HG03097 (cell line): ENCODE measurements around the gene ACSM4.
"Not testable (repeated sequence)": the region's sequence is repeated elsewhere in the genome, so short reads cannot be mapped to it uniquely, and the experiment has no call there.

ENCODE experiments used
- ATAC-seq: cut with Tn5 transposase; IDR thresholded peaks from one replicate; pipeline ENCODE4 v1.9.1; 2021; ENCODE audit not compliant: unreplicated experiment, low FRiP score

ACSM4 gene, protein sequence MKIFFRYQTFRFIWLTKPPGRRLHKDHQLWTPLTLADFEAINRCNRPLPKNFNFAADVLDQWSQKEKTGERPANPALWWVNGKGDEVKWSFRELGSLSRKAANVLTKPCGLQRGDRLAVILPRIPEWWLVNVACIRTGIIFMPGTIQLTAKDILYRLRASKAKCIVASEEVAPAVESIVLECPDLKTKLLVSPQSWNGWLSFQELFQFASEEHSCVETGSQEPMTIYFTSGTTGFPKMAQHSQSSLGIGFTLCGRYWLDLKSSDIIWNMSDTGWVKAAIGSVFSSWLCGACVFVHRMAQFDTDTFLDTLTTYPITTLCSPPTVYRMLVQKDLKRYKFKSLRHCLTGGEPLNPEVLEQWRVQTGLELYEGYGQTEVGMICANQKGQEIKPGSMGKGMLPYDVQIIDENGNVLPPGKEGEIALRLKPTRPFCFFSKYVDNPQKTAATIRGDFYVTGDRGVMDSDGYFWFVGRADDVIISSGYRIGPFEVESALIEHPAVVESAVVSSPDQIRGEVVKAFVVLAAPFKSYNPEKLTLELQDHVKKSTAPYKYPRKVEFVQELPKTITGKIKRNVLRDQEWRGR

DNA sequence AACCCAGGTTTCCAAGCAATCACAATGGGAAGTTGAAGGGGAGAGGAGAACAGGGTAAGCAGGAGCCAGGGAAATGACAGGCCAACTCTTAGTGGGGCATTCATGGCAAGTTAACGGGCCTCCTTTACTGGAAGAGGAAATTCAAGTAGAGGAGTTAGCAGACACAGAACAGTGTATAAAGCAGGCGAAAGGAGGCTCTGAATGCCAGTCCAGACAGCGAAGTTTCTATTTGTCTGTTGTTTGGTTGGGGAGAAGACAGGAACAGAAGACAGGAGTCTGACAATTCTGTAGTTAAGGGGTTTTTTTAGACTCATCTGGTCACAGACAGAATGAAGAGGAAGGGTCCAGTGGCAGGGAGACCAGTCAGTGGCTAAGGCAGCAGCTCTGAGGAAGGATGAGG lies at the start of gene ACSM4:
Gene ACSM4 (plus strand): TSS at position 301 of the 400 bp plus-strand sequence. CDS start 260 bp downstream, outside the sequence.
- ATAC-seq: no peak

DNA sequence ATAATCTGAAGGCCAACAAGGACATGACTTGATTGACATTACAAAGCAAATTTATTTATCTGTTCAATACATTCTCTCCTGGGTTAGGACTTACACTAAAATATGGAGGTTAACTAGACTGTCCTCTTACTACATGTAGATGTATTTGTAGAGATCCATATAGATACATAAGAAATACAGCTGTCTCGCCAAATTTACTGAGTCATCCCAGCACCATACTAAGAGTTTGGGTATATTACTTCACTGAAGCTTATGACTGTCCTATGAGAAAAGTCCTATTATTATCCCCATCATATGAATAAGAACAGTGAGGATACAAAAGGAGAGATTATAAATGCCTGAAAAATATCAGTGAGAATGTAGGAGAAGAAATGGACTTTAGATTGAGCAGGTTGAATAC lies 44.8 kb upstream of the ACSM4 start:
- ATAC-seq: no peak

DNA sequence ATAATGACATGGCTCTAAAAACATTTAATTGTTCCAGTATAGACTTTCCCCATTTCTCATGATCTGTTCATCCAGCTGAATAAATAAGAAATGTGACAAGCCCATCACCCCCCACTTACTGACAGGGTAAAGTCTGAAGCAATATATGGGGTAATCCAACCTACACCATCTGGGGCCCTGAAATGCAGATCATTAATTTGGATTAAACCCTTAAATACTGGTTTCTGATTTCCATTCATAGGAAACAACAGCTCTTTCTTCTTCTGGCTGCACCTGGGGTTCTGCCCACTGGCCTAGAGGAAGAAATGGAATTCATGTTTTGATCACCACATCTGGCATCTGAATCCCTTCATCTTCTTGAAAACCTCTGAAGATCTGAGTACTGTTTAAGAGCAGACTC lies 39.3 kb upstream of the ACSM4 start:
- ATAC-seq: no peak

DNA sequence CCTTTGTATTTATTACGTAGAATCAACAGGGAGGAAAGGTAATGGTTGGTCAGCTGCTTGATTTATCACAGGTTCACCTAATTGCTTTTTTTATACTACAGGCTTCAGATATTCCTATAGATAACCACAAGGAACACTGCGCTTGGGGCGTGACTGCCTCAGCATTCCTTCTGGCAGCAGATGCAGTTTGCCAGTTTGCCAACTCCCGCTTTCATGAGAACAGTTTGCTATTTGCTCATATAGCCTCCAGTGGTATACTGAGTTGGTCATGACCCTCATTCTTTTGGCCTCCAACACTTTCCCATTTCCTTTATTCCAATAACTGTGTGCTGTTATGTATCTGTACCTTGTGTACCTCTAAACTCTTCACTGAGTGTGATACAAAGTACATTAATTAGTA lies 38.6 kb upstream of the ACSM4 start:
- ATAC-seq: no peak

DNA sequence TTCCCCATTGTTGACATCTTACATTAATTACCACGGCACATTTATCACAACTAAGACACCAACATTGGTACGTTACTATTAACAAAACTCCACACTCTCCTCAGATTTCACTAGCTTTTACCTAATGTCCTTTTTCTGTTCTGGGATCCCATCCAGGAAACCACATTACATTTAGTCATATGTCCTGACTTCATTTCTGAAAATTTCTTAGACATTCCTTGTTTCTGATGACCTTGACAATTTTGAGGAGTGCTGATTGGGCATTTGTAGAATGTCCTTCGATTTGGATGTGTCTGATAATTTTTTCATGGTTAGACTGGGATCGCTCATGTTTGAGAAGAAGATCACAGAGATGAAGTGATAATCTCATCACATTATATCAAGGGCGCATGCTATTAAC lies 34.6 kb upstream of the ACSM4 start:
- no peak for ATAC-seq

DNA sequence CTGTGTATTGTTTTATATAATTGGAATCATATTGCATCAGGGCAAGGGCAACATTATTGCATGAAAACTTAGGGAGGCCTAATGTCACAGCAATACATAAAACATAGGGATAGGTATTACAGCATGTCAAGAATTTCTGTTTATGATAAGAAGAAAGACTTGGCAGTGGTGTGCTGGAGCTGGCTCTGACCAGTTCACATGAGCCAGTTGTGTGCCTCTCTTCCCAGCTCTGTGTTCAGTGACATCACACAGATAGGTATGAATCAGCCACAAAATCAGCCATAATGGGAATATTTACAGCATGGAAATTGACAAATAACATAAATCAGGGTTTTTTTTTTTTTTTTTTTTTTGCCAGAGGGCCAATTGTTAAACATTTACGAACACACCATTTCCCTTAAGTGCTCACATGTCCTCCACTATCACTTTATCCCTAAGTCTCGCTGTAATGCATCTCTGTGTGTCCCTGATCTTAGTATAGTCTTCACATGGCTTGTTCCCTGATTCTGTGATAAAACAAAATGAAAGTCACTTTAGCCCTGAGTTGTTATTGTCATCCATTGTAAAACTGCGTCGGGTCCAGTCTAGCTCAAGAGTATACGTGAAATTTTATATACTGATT lies 31.9 kb upstream of the ACSM4 start:
- no peak for ATAC-seq

DNA sequence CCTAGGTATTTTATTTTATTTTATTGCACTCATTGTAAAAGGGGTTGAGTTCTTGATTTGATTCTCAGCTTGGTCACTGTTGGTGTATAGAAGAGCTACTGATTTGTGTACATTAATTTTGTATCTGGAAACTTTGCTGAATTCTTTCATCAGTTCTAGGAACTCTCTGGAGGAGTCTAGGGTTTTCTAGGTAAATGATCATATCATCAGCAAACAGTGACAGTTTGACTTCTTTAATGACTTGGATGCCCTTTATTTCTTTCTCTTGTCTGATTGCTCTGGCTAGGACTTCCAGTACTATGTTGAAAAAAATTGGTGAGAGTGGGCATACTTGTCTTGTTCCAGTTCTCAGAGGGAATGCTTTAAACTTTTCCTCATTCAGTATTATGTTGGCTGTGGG lies 28.4 kb upstream of the ACSM4 start:
- ATAC-seq: not testable (repeated sequence)

DNA sequence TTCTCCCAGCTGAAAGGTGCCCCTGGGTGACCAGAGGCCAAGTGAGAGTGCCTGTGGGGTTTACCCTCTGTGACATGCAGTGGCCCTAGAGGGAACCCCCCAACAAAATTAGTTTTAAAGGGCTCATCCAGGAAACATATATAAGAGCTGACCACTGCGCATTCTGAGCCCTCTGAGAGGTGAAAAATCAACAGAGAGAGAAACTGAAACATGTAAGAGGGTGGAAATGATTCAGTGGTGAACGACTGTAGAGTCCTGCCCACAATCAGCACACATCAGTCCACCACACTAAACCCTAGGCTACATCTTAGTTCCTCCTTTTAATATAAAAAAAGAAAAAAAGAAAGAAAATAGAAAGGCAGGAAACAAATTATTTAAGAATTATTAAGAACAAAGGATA lies 21.0 kb upstream of the ACSM4 start:
- ATAC-seq: peak; percentile 56

DNA sequence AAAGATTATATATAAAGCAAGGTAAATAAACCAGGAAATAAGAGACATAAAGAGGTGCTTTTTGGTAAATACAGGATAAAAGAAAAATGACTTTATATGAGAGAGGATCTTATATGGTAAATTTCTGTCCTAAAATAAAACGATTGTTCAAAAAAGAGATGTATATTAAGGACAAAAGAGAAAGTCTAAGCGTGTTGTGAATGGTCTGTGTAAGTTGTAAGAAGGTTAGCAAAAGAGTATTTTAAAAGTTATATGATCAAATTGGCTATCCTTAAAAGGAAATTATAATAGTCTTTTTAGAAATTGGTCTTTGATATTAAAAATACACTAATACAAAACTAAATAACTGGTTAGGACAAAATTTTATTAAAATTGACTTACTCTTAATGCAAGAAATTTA lies 14.1 kb upstream of the ACSM4 start:
- no peak for ATAC-seq

DNA sequence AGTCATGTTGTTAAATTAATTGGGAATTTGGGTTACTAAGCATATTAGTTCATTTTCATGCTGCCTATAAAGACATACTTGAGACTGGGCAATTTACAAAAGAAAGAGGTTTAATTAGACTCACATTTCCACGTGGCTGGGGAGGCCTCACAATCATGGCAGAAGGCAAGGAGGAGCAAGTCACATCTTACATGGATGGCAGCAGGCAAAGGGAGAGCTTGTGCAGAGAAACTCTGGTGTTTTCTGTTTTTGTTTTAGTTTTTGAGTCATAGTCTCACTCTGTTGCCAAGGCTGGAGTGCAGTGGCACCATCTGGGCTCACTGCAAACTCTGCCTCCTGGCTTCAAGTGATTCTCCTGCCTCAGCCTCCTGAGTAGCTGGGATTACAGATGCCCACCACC lies 13.3 kb upstream of the ACSM4 start:
- ATAC-seq: not testable (repeated sequence)

DNA sequence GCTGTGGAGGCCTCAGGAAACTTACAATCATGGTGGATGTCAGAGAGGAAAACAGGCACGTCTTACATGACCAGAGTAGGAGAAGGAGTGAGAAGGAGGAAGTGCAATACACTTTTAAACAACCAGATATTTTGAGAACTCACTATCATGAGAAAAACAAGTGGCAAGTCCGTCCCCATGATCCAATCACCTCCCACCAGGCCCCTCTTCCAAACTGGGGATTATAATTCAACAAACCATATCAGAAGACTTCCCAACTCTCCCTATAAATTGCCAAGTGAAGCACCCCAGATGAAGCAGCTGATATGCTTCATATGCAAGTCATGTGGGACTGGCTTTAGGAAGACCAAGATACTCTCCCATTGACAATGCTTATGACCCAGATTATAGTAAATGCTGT lies 11.6 kb upstream of the ACSM4 start:
- ATAC-seq: no peak

DNA sequence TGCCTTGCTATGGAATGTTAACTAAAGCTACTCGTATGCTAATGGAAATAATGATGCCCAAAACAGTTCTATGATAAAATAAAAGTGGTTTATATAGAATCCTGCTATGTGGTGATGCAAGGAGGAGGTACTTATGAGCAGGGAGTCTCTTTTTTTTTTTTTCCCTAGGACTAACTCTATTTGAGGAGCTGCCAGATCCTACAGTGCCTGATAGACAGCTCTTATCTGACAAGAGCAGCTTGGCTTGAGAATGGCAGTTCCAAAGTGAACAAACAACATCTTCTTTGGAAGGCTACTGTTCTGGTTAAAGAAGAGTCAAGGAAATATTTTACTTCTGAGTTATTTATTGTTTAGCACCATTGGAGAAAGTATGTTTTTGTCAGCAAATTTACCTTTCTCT lies 10.2 kb upstream of the ACSM4 start:
- ATAC-seq: no peak

DNA sequence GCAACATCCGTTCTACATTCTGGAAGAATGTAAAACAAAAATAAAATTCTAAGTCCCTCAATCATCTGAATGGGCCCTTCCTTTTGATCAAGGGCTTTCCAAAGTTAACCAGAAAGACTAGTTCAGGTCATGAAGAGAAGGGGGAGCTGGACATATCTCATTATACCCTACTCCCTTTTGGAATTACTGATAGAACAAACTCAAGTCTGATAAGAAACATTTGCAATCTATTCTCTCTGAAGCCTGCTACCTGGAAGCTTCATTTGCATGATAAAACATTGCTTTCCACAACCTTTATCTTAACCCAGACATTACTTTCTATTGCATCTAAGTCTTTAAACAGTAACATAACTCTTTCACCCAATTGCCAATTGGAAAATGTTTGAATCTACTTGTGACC lies 8.3 kb upstream of the ACSM4 start:
- ATAC-seq: no peak

DNA sequence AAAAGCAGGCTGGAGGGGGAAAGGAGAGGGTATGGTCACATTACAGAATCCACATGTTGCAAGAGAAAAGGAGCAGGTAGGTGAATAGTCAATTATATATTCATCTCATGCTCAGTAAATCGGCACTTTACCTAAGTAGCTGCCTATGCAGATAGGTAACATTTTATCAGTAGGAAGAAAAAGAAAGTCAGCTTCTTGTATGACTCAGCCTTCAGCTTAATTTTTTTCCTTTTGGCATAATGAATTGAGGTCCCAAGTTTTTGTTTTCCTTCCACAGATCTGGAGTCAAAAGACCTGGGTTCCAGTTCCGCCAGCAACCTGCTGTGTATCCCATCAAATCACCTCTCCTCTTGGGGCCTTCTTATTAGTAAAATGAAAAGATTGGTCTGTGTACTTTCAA lies 6.0 kb upstream of the ACSM4 start:
- ATAC-seq: no peak

DNA sequence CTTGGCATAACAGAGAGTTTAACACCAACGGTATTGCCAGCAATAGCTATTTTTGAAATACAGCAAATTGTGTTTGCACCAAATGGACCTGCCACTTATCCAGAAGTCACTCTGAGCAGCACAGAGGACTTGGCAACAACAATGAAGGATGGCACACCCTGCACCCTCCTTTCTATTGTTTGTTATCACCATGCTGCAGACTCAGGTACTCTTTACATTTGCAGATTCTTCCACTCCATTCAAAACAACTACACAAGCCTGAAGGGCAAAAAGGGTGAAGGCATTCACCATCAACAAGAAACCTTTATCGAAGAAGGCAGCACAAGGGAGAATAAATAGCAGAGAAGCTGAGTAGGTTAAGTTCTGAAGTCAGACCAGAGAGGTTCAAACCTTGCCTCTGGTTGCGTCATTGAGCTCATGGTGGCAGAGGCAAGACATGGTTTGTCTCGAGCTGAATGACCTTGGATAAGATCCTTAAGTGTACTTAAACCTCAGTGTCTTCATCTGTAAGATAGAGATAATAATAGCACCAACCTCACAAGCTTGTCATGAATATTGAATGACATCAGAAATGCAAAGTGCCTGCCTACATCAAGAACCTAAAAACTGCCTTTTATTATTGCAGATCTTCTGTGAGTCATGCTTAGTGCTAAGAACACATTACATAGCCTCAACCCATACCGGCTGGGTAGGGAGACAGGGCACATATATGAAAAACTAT lies 1.4 kb upstream of the ACSM4 start:
- ATAC-seq: no peak

DNA sequence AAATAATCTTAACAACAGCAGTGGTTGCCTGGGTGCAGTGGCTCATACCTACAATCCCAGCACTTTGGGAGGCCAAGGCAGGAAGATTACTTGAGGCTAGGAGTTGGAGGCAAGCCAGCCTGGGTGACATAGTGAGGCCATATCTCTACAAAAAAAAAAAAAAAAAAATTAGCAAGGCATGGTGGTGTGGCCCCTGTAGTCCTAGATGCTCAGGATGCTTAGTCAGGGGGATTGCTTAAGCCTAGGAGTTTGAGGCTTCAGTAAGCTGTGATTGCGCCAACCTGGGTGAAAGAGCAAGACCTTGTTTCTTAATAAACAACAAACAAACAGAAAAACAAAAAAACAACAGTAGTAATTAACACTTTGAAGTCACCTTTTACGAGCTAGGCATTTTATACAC lies 642 bp upstream of the ACSM4 start:
- ATAC-seq: no peak

DNA sequence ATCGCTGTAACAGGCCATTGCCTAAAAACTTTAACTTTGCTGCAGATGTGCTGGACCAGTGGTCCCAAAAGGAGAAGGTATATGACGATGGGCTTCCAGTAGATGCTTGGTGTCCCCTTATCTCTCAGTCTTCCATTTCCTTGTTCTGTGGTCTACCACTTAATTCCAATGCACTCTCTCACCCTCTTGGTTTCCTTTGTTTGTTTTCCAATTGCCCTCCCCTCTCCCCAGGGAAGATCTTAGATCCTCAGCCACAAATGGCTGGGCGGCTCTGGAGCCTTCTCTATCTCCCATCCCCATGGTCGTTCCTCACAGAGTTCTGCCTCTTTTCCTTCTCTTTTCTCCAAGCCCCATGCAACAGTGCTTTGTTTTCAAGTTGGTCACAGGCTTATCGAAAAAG lies 584 bp downstream of the ACSM4 start:
- no peak for ATAC-seq

DNA sequence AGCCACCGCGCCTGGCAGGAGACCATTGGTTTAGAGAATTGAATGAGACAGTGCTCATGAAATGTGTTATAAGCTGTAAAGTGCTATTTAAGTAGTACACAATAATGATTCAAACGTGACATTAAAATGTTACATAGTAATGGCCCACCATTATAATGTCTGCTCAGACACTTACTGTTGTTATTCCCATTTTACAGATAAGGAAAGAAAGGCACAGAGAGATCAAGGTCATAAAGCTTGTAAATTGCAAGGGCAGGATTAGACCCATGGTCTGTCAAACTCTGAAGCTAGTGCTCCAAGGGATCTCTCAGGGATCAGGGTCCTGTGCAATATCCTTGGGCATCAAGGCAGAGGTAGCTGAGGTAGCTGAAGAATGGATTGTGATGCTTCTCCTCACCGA lies 6.2 kb downstream of the ACSM4 start:
- ATAC-seq: no peak

DNA sequence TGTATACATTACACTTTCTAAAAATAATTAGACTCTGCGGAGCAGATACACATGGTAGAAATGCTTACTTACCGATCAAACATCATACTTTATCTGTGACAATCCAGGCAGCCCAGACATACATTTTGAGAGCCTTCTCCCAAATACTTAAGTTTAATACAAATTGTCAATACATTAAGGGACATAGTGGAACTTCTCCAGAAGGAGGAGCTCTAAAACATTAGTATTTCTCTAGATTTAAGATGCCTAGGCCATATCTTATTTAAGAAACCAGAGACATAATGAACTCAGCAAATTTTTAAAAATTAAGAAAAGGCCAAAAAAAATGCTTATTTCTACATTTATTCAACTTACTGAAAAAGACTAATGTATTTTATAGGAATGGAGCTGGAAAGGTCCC lies 16.1 kb downstream of the ACSM4 start:
- no peak for ATAC-seq

DNA sequence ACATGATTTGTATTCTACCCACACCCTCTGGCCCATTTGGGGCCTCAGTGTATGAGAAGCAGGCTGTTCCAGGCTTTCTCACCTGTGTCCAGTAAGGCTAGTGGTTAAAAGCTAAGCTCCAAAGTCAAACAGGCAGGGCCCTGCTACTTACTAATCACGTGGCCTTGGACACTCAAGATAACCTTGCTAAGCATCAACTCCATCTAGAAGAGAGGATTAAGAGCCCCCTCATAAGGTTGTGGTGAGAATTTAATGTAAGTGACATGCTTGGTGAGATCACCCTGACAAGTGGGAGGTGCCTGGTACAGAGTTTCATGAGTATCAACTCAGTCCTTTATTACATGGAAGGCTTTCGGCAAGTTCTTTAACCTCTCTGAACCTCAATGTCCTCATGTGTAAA lies 17.8 kb downstream of the ACSM4 start:
- no peak for ATAC-seq

DNA sequence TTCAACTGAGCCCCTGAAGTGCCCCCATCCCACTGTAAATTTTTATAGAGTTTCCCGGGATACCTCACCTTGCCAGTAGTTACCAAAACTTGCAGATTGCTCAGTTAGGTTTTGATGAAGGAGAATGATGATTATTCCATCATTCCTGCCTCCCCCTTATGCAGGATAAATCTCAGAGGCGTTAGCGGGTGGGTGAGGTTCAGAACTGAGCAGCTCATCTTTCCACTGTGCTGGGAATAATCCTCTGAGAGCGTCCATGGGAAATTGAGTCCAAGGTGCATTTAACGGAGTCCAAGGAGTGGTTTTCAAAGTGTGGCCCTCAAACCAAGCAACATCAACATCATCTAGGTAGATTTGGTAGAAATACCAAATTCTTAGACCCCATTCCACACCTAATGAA lies 18.7 kb downstream of the ACSM4 start:
- no peak for ATAC-seq
